ENCODE measurements around the gene SWSAP1.
"Not testable (repeated sequence)": the region's sequence is repeated elsewhere in the genome, so short reads cannot be mapped to it uniquely, and the experiment has no call there.

The SWSAP1 gene

DNA sequence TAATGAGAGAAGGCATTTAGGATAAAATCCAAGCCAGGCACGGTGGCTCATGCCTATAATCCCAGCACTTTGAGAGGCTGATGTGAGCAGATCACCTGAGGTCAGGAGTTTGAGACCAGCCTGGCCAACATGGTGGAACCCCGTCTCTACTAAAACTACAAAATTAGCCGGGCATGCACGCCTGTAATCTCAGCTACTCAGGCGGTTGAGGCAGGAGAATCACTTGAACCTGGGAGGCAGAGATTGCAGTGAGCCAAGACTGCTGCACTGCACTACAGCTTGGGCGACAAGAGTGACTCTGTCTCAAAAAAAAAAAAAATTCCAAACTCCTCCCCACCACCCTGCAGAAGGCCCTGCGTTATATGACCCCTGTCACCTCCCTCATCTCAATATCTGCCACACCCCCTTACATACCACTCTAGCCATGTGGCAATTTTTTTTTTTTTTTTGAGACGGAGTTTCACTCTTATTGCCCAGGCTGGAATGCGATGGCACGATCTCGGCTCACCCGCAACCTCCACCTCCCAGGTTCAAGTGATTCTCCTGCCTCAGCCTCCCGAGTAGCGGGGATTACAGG lies 4.9 kb downstream of the SWSAP1 start:
- not testable (repeated sequence) for DNase-seq

DNA sequence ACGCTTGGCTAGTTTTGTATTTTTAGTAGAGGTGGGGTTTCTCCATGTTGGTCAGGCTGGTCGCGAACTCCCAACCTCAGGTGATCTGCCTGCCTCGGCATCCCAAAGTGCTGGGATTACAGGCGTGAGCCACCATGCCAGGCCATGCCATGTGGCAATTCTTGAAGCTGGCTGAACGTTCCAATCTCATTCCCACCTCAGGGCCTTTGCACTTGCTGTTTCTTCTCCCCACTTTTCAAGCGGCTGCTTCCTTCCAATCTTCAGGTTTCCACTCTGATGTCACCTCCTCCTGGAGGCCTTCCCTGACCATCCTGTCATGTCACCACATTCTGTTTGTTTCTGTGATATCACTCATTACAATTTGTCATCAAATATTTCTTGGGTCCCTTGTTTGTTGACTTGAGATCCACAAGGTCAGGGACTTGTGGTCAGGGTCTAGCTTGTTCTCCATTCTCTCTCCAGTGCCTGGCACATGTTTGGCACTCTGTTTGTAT lies 5.4 kb downstream of the SWSAP1 start:
- DNase-seq: no peak

DNA sequence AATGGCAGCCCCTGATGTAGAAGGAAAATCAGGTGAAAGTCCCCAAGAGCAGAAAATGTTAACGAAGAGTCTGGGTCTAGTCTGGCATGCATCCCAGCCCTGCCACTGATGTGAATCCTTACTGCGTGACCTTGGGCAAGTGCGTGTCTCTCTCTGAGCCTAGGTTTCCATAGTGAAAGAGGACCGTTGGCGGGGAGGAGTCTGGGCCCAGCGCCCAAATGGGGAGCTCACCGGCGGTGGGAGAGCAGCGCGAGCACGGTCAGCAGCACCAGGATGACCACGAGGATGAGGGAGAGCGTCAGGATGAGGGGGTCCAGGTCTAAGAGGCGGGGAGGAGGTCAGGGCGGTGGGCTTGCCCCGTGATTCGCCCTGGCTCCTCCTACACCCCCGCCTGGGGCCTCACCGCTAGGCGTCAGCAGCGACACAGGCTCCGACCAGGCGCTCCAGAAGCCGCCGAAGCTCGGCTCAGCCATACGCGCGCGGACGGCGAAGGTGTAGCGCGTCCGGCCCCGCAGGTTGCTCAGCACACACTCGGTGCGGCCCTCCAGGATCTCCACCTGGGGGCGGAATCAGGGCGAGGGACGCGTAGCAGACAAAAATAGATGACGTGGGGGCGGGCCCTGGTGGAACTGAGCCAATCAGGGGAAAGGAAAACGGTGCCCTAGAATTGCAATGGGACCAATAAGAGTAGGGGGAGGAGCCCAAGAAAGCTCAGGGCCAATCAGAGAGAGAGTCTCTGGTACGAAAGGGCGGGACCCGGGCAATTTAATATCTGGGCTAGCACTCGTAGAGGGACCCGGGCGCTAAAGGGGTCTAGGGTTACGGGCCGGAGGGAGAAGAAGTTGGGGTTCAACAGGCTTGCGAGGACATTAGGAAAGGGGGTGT lies 6.4 kb downstream of the SWSAP1 start:
- peak; percentile 94 to 95 for DNase-seq

DNA sequence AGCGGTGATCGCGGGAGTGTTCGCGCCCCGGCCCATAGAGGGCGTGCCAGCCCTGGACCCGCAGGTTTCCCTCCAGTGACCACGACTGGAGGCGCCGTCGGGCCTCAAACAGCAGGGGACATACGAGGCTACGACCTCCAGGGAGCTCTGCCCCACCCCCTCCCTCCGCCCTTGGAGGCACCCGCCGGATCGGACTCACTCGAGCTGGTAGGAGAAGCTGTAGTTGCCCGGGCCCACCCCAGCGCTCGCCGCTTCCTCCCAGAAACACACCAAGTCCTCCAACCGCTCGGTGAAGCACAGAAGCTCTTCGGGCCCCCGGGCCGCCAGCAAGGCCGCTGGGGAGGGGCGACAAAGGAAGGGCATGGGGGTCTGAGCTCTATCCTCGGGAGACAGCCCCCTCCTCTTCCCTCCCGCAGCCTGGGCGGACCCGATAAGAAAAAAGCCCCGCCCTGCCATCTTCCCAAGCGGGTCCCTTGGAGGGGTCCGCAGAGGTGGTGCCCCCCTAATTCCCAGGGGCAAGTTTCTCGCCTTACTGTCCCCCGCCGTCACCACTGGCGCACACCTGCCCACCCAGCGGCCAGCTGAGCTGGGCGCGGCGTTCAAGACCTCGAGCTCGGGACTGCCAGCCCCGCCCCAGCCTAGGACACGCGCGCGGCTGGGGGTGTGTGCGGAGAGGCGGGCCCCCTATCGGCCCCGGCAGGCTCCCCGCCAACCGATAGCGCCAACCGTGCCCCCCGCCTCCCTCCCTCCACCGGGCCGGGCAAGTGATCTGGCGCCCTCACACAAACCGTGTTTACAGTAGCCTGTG lies 8.6 kb downstream of the SWSAP1 start:
- DNase-seq: peak; percentile 46 to 56

DNA sequence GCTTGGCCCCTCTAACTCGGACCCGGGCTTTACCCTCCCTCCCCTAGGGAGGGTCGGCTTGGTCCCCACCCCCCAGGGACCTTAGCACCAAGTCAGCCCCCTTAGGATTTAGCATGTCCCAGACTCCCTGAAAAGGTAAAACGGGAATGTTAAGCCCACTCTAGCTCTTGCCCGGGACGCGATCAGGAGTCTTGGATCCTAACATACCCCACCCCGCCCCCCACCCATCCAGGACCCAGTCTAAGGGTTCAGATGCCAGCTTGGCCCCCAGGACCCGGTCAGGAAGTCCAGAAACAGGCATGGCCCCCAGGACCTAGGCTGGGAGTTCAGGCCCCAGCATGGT lies 9.2 kb downstream of the SWSAP1 start:
- no peak for DNase-seq

DNA sequence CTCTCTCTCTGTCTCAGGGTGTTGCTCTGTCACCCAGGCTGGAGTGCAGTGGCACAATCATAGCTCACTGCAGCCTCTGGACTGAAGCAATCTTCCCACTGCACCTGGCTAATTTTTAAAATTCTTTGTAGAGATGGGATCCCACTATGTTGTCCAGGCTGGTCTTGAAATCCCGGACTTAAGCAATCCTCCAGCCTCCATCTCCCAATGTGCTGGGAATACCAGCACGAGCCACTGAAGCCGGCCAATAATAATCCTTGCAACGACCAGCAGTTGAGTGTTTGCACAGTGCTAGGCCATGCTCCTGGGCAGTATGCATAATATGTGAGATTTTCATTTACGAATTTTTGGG lies 10.3 kb downstream of the SWSAP1 start:
- no peak for DNase-seq

DNA sequence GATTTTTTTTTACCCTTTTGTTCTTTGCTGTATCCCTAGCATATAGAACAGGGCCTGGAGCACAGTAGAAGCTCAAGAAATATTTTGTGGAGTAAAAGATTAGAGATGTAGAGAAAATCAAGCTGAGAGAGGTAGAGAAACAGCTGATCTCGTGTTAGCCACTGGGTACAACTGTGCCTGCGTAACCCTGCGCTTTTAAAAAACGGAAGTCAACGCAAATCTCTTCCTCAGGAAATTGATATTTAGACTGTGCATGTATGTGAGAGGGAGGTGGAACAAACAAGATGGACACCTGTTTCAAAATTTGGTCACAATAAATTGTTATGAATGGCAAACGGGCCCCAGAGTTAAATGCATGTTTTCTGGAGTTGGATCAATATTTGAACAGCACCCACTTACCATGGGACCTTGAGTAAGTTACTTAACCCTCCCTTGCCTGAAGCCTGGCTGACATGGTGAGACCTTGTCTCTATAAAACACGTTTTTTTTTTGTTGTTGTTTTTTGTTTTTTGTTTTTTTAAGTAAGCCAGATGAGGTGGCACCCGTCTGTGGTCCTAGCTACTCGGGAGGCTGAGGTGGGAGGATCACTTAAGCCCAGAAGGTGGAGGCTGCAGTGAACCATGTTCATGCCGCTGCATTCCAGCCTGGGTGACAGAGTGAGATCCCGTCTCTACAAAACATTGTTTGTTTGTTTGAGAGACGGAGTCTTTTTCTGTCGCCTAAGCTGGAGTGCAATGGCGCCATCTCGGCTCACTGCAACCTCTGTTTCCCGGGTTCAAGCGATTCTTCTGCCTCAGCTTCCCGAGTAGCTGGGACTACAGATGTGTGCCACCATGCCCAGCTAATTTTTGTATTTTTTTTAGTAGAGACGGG lies 12.9 kb downstream of the SWSAP1 start:
- DNase-seq: peak; percentile 66 to 76

DNA sequence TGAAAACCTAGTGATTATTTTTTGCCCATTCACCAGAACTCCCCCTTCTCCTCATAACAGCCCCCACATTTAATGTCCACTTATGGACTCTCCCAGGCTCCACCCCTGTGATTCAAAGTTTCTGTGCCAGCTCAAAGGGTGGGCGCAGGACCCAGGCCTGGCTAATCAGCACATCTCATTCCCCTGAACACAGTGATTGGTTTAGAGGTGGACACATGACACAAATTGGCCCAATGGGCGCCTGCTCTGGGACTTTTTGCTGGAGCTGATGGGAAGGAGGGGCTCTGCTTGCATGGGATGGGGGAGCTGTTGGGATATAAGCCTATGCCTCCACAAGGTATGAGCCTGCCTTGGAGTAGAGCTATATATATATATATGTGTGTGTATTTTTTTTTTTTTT lies 15.9 kb downstream of the SWSAP1 start:
- no peak for DNase-seq

DNA sequence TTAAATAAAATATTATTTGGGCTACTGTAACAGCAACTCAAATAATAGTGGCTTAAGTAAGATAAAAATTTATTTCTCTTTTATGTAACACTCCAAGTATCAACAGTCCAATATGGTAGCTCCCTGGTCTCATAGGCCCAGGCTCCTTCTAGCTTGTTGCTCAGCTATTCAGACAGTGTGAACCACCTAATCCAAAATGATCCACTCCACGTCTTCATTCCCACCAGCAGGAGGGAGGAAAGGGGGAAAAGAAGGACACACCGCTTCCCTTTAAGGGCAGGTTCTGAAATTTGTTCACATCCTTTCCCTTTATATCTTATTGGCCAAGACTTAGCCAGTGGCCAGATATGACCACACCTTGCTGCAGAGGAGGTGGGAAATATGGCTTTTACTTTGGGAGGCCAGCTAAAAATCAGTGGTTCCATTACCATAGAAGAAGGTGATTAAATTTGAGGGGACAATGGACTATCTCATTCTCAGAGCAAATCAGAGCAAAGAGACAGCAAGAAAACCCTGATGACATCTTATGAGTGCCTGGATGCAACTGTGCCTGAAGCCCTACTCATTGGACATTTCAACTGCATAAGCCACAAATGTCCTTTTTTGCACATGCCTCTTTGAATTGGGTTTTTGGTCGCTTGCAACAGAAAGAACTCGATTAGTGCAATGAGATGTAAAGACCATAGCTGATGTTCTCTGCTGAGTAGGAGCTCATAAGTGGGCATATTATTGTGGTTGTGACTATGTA lies 16.6 kb downstream of the SWSAP1 start:
- no peak for DNase-seq

DNA sequence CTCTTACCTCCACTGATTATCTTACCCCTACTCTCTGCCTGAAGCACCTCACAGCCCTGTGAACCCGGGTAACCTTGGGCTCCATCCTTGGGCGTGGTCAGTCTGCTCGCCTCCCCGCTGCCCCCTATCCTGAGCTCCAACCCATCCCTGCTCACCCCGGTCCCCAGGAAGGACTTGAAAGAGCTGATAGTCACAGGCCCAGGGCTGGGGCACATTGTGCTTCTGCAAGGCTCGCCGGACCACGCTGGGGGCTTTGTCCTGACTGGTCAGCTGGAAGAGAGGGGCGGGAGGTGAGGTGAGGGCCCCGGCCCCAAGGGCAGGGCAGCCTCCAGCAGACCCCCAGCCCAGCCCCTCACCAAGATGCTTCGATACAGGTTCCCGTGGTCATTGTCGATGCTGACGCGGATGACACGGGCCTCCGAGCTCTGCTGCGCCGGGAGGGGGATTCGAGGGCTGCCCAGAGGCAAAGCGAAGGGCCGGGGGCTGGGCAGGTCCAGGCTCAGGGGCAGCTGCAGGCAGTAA lies 22.7 kb downstream of the SWSAP1 start:
- DNase-seq: no peak

DNA sequence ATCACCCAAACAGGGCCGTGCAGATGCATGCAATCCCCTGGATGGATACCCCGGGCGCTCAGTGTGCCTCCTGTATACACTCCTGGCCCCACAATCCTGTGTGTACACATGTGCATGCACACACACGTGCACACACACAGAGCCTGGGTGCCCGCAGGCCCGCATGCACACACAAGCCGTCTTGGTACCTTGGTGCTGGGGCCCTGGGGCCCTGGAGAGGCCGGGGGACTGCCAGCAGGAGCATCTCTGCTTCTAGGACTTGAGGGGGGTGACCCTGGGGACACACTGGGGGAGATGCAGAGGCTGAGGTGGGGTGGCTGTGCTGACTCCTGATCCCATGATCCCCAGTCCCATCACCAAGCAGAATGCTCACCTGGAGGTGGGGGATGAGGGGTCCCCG lies 25.2 kb downstream of the SWSAP1 start:
- DNase-seq: no peak

DNA sequence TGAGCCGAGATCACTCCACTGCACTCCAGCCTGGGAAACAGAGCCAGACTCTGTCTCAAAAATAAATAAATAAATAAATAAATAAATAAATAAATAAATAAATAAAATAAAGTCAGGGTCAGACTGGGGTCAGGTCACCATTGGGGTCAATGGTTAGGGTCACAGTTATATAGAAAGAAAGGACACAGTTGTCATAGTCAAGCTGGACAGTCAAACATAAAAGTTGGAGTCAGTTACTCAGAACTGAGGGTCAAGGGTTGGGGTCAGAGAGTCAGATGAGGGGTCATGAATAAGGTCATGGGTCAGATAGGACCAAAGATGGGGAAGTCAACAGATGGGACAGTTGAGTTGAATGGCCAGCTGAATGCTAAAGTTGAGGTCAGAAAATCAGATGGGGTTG lies 26.3 kb downstream of the SWSAP1 start:
- no peak for DNase-seq

DNA sequence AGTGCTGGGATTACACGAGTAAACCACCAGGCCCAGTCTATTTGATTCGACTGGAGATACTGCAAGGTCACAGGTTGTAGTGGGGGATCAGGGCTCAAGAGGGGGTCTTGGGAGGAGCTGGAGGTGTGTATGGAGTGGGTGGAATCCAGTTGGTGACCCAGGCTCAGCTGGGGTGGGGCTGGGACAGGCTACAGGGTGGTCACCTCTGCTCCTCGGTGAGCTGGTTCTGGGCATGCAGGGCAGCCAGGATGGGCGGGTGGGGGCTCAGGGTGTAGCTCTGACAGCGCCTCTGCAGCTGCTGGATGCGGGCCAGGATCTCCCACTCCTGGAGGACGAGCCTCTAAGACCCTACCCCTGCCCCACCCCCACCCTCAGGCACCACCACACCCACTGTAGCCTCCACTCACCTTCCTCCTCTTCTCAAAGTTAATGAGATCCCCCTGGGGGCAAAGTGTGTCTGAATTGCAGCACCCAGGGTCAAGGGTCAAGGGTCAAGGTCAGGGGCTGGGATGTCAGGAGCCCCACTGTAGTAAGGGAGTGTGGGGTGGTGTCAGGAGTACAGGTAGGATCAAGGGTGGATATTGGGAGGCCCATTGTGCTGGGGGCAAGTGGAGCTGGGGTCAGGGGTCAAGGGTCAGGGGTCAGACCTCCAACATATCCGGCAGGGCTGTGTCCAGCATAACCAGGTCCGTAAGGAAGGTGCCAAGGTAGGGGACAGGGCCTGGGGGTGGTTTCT lies 27.5 kb downstream of the SWSAP1 start:
- DNase-seq: no peak

DNA sequence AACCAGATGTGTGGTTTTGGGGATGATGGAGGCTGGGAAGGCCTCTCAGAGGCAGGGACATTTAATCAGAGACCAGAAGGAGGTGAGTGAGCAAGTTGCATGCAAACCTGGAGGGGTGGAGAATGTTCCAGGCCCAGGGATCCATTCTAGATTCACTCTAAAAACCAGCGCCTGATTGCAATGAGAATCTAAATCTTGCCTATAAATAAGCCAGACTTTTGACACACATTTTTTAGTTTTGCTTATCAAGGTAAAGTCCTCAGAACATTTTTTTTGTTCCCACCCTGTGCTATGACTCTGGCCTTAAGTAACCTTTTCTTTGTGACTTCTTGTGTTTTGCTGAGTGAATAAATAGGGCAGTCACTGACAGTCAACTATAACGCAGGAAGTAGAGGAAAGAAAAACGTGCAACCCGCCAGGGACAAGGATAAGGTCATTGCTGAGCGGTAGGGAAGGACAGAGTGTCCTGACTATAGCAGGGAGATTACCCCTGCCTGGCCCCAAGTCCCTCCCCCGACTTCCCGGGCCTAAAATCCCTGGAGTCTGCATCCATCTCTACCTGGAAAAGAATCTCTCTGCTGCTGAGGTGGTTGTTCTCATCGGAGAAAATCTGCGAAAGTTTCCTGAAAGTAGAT lies 30.2 kb downstream of the SWSAP1 start:
- DNase-seq: no peak

DNA sequence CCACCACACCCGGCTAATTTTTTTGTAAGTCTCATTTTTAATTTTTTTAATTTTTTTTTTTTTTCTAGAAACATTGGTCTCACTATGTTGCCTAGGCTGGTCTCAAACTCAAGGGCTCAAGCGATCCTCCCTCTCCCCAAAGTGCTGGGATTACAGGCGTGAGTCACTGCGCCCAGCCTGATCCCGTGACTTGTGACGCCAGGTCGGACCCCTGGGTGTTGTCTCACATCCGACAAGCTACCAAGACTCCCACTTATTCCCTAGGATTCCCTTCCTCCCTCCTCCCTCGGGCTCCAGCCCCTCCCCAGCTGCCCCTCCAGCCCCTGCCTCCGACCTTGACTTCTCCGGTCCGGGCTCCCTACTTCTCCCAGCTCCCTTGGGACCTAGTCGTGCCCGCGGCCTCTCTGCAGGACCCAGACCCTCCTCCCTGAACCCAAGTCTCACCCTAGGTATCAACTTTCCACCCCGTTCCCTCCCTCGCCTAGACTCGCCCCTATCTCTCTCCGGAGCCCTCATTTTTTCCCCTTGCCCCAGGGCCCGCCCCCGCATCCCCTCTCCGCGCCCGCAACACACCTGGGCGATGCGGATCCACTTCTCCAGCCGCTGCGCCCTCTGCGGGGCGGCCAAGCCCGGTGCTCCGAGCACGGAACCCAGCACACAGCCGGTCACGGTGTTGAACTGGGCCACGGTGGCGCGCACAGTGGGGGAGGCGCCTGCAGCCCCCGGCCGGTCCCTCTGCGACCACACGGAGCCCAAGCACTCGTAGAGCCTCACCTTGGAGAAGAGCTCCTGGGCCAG lies 31.6 kb downstream of the SWSAP1 start:
- no peak for DNase-seq

DNA sequence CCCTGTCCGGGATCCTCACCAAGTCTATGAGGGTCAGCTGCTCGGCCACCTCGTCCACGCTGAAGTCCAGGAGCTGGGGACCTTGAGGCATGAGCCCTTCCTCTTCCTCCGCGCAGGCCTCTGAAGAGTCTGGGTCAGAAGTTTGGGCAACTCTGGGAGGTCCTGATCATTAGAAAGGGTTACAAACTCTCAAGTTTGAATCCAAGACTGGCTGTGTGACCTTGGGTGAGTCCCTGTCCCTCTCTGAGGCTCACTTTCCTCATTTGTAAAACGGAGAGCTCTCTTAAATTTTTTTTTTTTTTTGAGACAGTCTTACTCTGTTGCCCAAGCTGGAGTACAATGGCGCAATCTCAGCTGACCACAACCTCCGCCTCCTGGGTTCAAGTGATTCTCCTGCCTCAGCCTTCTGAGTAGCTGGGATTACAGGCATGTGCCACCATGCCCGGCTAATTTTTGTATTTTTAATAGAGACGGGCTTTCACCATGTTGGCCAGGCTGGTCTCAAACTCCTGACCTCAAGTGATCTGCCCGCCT lies 32.3 kb downstream of the SWSAP1 start:
- DNase-seq: peak; percentile 65 to 69

DNA sequence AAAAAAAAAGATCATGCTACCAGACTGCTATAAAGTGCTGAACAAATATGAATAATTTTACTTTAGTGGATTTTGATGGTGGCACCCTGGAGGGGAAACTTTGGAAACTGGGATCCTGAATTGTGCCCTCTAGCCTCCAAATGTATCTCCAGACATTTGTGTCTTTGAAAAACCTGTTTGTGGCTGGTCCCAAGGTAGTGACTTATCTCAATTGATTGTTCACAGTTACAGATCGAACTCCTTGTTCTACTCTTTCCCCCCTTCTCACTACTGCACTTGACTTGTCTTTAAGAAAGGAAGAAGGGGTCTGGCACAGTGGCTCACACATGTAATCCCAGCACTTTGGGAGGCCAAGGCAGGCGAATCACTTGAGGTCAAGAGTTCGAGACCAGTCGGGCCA lies 34.1 kb downstream of the SWSAP1 start:
- DNase-seq: no peak

DNA sequence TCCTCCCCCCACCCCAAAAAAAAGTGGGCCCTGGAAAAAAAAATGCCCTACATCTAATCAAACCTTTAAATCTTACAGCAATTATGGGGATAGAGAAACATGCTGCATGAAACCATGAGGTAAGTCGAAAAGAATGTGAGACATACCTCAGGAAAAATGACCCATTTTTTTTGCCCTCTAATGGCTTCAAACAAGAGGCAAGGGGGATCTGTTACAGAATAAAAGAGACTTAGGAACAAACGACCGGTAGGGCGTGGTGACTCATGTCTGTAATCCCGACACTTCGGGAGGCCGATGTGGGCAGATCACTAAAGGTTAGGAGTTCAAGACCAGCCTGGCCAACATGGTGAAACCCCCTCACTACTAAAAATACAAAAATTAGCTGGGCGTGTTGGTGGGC lies 36.2 kb downstream of the SWSAP1 start:
- DNase-seq: no peak

DNA sequence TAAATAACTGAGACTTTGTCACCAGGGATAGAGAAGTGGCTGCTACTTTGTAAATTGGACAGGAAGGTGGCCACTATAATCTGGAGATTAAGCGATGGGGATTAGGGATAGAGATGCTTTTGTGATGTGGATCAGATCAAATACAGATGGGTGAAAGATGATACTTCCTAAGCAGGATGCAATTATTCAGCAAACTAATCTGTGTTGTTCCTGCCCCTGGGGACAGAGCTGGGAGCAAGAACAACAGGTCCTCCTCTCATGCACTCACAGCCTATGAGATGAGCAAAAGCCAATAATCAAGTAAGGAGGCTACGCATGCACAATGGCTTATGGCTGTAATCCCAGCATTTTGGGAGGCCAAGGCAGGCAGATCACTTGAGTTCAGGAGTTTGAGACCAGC lies 40.1 kb downstream of the SWSAP1 start:
- DNase-seq: no peak
